ENCODE data around the gene JAZF1.

Gene JAZF1

GRCh38 chr7:27782849-27783248, 397.7 kb downstream of the JAZF1 start:
- no peak for TF ChIP-seq CTCF (IDR thresholded peaks at IDR 0.05; ENCODE audit: borderline replicate concordance, insufficient read depth, low read depth, low read length)
- no peak overlapping the region for H3K4me3 ChIP-seq (ENCODE audit: low read depth, low read length)

GRCh38 chr7:27781188-27781587, 399.4 kb downstream of the JAZF1 start:
- no peak overlapping the region for H3K4me3 ChIP-seq (ENCODE audit: low read depth, low read length)
- no peak for TF ChIP-seq CTCF (IDR thresholded peaks at IDR 0.05; ENCODE audit: borderline replicate concordance, insufficient read depth, low read depth, low read length)
